Neural cell (in vitro differentiated cells): Measurements from ENCODE around the gene FAM227A.

Experiments
- EP300 ChIP-seq: fragments of 450-650 bp; conservative IDR thresholded peaks from 2 replicates; pipeline ENCODE4 v1.6.1; 2014; ENCODE audit warnings: antibody characterized with exemption, mild to moderate bottlenecking, moderate library complexity; ENCODE audit not compliant: poor library complexity, severe bottlenecking
- EZH2 ChIP-seq: fragments of 200-600, 300-800 bp; shearing (Covaris generic), sonication (generic); IDR thresholded peaks from 2 replicates; pipeline ENCODE4 v1.6.1; 2014; ENCODE audit warnings: antibody characterized with exemption, low read length, borderline replicate concordance, mild to moderate bottlenecking; ENCODE audit not compliant: insufficient read depth, poor library complexity, severe bottlenecking
- POLR2AphosphoS5 ChIP-seq: IDR thresholded peaks from 2 replicates; pipeline ENCODE4 v1.6.1; 2012
- RAD21 ChIP-seq: fragments of 450-650 bp; conservative IDR thresholded peaks from 2 replicates; pipeline ENCODE4 v1.6.1; 2014; ENCODE audit warnings: antibody characterized with exemption, mild to moderate bottlenecking, moderate library complexity
- REST ChIP-seq: IDR thresholded peaks from 2 replicates; pipeline ENCODE4 v1.6.1; 2012; ENCODE audit warnings: borderline replicate concordance
- TAF1 ChIP-seq: IDR thresholded peaks from 2 replicates; pipeline ENCODE4 v1.6.1; 2012; ENCODE audit warnings: low read depth
- TF ChIP-seq, protein P1 (sequence below): fragments of 450-650 bp; IDR thresholded peaks from 2 replicates; pipeline ENCODE4 v1.5.1; 2014; ENCODE audit warnings: antibody characterized with exemption, mild to moderate bottlenecking, moderate library complexity; ENCODE audit not compliant: poor library complexity, severe bottlenecking

GRCh38 chr22:38610234-38610633 is 46.0 kb downstream of the FAM227A start:
- TF ChIP-seq, protein P1, sequence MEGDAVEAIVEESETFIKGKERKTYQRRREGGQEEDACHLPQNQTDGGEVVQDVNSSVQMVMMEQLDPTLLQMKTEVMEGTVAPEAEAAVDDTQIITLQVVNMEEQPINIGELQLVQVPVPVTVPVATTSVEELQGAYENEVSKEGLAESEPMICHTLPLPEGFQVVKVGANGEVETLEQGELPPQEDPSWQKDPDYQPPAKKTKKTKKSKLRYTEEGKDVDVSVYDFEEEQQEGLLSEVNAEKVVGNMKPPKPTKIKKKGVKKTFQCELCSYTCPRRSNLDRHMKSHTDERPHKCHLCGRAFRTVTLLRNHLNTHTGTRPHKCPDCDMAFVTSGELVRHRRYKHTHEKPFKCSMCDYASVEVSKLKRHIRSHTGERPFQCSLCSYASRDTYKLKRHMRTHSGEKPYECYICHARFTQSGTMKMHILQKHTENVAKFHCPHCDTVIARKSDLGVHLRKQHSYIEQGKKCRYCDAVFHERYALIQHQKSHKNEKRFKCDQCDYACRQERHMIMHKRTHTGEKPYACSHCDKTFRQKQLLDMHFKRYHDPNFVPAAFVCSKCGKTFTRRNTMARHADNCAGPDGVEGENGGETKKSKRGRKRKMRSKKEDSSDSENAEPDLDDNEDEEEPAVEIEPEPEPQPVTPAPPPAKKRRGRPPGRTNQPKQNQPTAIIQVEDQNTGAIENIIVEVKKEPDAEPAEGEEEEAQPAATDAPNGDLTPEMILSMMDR: no peak
- no peak for TF ChIP-seq EP300
- TF ChIP-seq EZH2: no peak
- TF ChIP-seq POLR2AphosphoS5: no peak
- TF ChIP-seq TAF1: no peak
- TF ChIP-seq REST: no peak
- no peak for TF ChIP-seq RAD21
